PC-9 (cell line): ENCODE results near the gene DCAF7. TPM values are rescaled to one million over a fixed set of nuclear protein-coding genes. Genes with fewer than 3 reads are reported as not detected.

Experiments
- BruUV-seq: library from RNA; stranded (reverse); fragments of 400-500 nt; replicated peaks from 2 replicates; lab custom pipeline; 2021; lab: Mats Ljungman, UMichigan
- CTCF ChIA-PET: fragments of 300-600 bp; sonication (Branson Sonifier 250); formaldehyde crosslinking; loops from one replicate; lab custom pipeline; 2022; ENCODE audit warnings: antibody characterized with exemption; lab: Charles Lee
- POLR2A ChIA-PET: fragments of 300-600 bp; sonication (Branson Sonifier 250); formaldehyde crosslinking; loops from one replicate; lab custom pipeline; 2022; ENCODE audit warnings: antibody characterized with exemption; ENCODE audit not compliant: unreplicated experiment; lab: Charles Lee
- DNase-seq, 2 experiments: peaks; one replicate each; pipeline versions ENCODE4 v3.0.0 to v3.0.0-alpha.2; 2015 to 2022; ENCODE audit warnings: mixed read lengths in 1 of 2
- H2AFZ ChIP-seq: fragments of 200-600 bp; sonication (generic); 2 replicates; pipeline ENCODE4 v1.8.1; 2017; ENCODE audit warnings: antibody characterized with exemption
- H3F3A ChIP-seq: fragments of 200-600 bp; sonication (generic); 2 replicates; pipeline ENCODE4 v1.8.1; 2017; ENCODE audit warnings: antibody characterized with exemption, mild to moderate bottlenecking, low read depth; ENCODE audit not compliant: insufficient read depth
- H3K27ac ChIP-seq: fragments of 200-600 bp; sonication (generic); 2 replicates; pipeline ENCODE4 v1.6.1; 2016; ENCODE audit warnings: mixed run types
- H3K27me3 ChIP-seq: fragments of 200-600 bp; sonication (generic); 2 replicates; pipeline ENCODE4 v1.6.1; 2016; ENCODE audit warnings: low read depth, mixed run types; ENCODE audit not compliant: insufficient read depth
- H3K36me3 ChIP-seq: fragments of 200-600 bp; sonication (generic); 2 replicates; pipeline ENCODE4 v1.6.1; 2016; ENCODE audit warnings: low read depth, mixed run types
- H3K4me1 ChIP-seq: fragments of 200-600 bp; sonication (generic); replicated peaks from 2 replicates; pipeline ENCODE4 v1.6.1; 2016; ENCODE audit warnings: mixed run types; ENCODE audit not compliant: insufficient read depth
- H3K4me2 ChIP-seq: fragments of 200-600 bp; sonication (generic); 2 replicates; pipeline ENCODE4 v1.6.1; 2017; ENCODE audit warnings: mixed run types
- H3K4me3 ChIP-seq: fragments of 200-600 bp; sonication (generic); 2 replicates; pipeline ENCODE4 v1.6.1; 2016; ENCODE audit warnings: mixed run types
- H3K79me2 ChIP-seq: fragments of 200-600 bp; sonication (generic); 2 replicates; pipeline ENCODE4 v1.6.1; 2017; ENCODE audit warnings: low read depth, mixed run types
- H3K9me2 ChIP-seq: fragments of 200-600 bp; sonication (generic); 2 replicates; pipeline ENCODE4 v1.8.1; 2017; ENCODE audit warnings: mild to moderate bottlenecking; ENCODE audit not compliant: insufficient read depth
- H3K9me3 ChIP-seq: fragments of 200-600 bp; sonication (generic); 2 replicates; pipeline ENCODE4 v1.8.1; 2016; ENCODE audit warnings: low read depth; ENCODE audit not compliant: insufficient read depth
- H4K20me1 ChIP-seq: fragments of 200-600 bp; sonication (generic); 2 replicates; pipeline ENCODE4 v1.8.1; 2017; ENCODE audit not compliant: insufficient read depth
- CTCF ChIP-seq: fragments of 200-600 bp; sonication (generic); conservative IDR thresholded peaks from 2 replicates; pipeline ENCODE4 v1.6.1; 2017; ENCODE audit warnings: mixed run types, antibody characterized with exemption, mild to moderate bottlenecking, moderate library complexity
- EZH2 ChIP-seq: fragments of 200-600 bp; sonication (generic); IDR thresholded peaks from 2 replicates; pipeline ENCODE4 v1.8.0; 2017; ENCODE audit warnings: antibody characterized with exemption, low read depth
- intact Hi-C: fragments of 100-400 bp; cut with micrococcal nuclease; formaldehyde crosslinking; loops from one replicate; pipeline ENCODE4 v1.10.0; 2022; ENCODE audit not compliant: unreplicated experiment
- total RNA-seq: library from RNA; stranded (reverse); gene quantifications from 2 replicates; pipeline ENCODE4 v1.2.3, GENCODE V29; 2021

DCAF7 gene
- total RNA-seq, 1 experiment from 2014 or later = 78.9 TPM

GRCh38 chr17:63534816-63535455 lies 15.3 kb upstream of the DCAF7 start:
- no peak for TF ChIP-seq CTCF
- no peak for TF ChIP-seq EZH2
- Histone ChIP-seq H3K9me2 (no peaks in the 10 kb centered on the region), H3F3A (no peaks in the 10 kb centered on the region), H3K4me1 (no peaks in the 10 kb centered on the region), H3K4me2 (no peak overlapping the region), H3K79me2 (no peaks in the 10 kb centered on the region), H4K20me1 (no peaks in the 10 kb centered on the region), H3K36me3 (no peaks in the 10 kb centered on the region), H3K9me3 (no peaks in the 10 kb centered on the region), H2AFZ (no peak overlapping the region), H3K27ac (no peak overlapping the region), H3K4me3 (no peak overlapping the region), H3K27me3 (no peaks in the 10 kb centered on the region)
- DNase-seq = no peak
- no TSS peak for BruUV-seq
- intact Hi-C loops = no loop called here
- POLR2A ChIA-PET = no interaction called here
- CTCF ChIA-PET = no interaction called here

GRCh38 chr17:63535640-63536039 lies 14.6 kb upstream of the DCAF7 start:
- Histone ChIP-seq H3K9me2 (no peaks in the 10 kb centered on the region), H4K20me1 (no peaks in the 10 kb centered on the region), H3K27me3 (no peaks in the 10 kb centered on the region), H2AFZ (no peak overlapping the region), H3K4me2 (no peak overlapping the region), H3F3A (no peaks in the 10 kb centered on the region), H3K79me2 (no peaks in the 10 kb centered on the region), H3K4me1 (no peaks in the 10 kb centered on the region), H3K9me3 (no peaks in the 10 kb centered on the region), H3K36me3 (no peaks in the 10 kb centered on the region), H3K27ac (no peak overlapping the region), H3K4me3 (no peak overlapping the region)
- TF ChIP-seq EZH2 (no peak), CTCF (no peak)
- BruUV-seq = no TSS peak
- CTCF ChIA-PET = no interaction called here
- intact Hi-C loops = no loop called here
- DNase-seq = no peak
- POLR2A ChIA-PET = no interaction called here

- H3K9me2 ChIP-seq = no peaks in the 10 kb centered on the region
- H3K4me1 ChIP-seq = no peaks in the 10 kb centered on the region
- peak in 1 of 2 experiments; percentile 49 for DNase-seq
- H4K20me1 ChIP-seq = no peaks in the 10 kb centered on the region
- no peaks in the 10 kb centered on the region for H3K9me3 ChIP-seq
- intact Hi-C loops = no loop called here
- CTCF ChIA-PET = interaction anchor here (0.7 kb wide), 1 partner anchor 32 kb away, joined by 9 read pairs; no protein-coding TSS in a partner anchor
- H3F3A ChIP-seq = no peaks in the 10 kb centered on the region
- H3K27ac ChIP-seq = no peak overlapping the region
- no peaks in the 10 kb centered on the region for H3K27me3 ChIP-seq
- POLR2A ChIA-PET = no interaction called here
- H3K36me3 ChIP-seq = no peaks in the 10 kb centered on the region
- H3K4me3 ChIP-seq = no peak overlapping the region
- no TSS peak for BruUV-seq
- H3K4me2 ChIP-seq = no peak overlapping the region
- TF ChIP-seq CTCF = no peak
- no peak for TF ChIP-seq EZH2
- no peak overlapping the region for H2AFZ ChIP-seq
- H3K79me2 ChIP-seq = no peaks in the 10 kb centered on the region
These were observed 13.3 kb upstream of the DCAF7 start for GRCh38 chr17:63537001-63537400.
